Uterus (tissue), 4 donors: ENCODE data around the gene IFIT1B. TPM values are rescaled to one million over a fixed set of nuclear protein-coding genes. Genes with fewer than 3 reads are reported as not detected.

Experiments used
- DNase-seq, 2 donors: peaks; one replicate each; pipeline ENCODE4 v3.0.0-alpha.2; 2019 to 2020
- H3K27ac ChIP-seq, 2 donors: fragments of 200-600 bp; sonication (generic); 1 replicate in 1 of 2; 2 replicates in 1 of 2; pipeline ENCODE4 v1.5.1; 2016 to 2018
- H3K27me3 ChIP-seq, 2 donors: fragments of 200-600 bp; sonication (generic); one replicate each; pipeline ENCODE4 v1.5.1; 2018 to 2019; ENCODE audit warnings: control low read depth in 1 of 2
- H3K36me3 ChIP-seq, 2 donors: fragments of 200-600 bp; sonication (generic); one replicate each; pipeline ENCODE4 v1.5.1; 2019; ENCODE audit warnings: control low read depth in 1 of 2
- H3K4me1 ChIP-seq, 2 donors: fragments of 200-600 bp; sonication (generic); one replicate each; pipeline ENCODE4 v1.5.1; 2018 to 2019; ENCODE audit warnings: control low read depth in 1 of 2
- H3K4me3 ChIP-seq, 2 donors: fragments of 200-600 bp; sonication (generic); 1 replicate in 1 of 2; 2 replicates in 1 of 2; pipeline ENCODE4 v1.5.1; 2018 to 2019; ENCODE audit warnings: mild to moderate bottlenecking in 1 of 2
- H3K9me3 ChIP-seq, 2 donors: fragments of 200-600 bp; sonication (generic); one replicate each; pipeline ENCODE4 v1.5.1; 2019; ENCODE audit warnings: control low read depth in 1 of 2
- POLR2A ChIP-seq, 2 donors: fragments of 450-650 bp; IDR thresholded peaks; one replicate each; pipeline ENCODE4 v1.6.1; 2016; ENCODE audit warnings: antibody characterized with exemption in 2 of 2, mild to moderate bottlenecking in 1 of 2, moderate library complexity in 1 of 2
- intact Hi-C: fragments of 100-400 bp; cut with DNase I; formaldehyde crosslinking; loops from one replicate; pipeline ENCODE4 v1.15.1; 2023; ENCODE audit warnings: low total_unique reads
- total RNA-seq, 4 donors: library from RNA; depleted of rRNA in 3 of 4; stranded (reverse); fragments of >200 nt in 3 of 4; gene quantifications; one replicate each; pipeline versions ENCODE4 v1.1.0 to v1.2.4, GENCODE V29; 2014 to 2023
- TF ChIP-seq, protein P1 (sequence below), 4 experiments: fragments of 200-600 bp in 2 of 4; fragments of 450-650 bp in 2 of 4; sonication (generic) in 2 of 4; IDR thresholded peaks; one replicate each; pipeline ENCODE4 v1.5.1; 2016 to 2019; ENCODE audit warnings: antibody characterized with exemption in 4 of 4, mild to moderate bottlenecking in 2 of 4, moderate library complexity in 1 of 4
- donor health status: DM: yes; HTN: yes; CAD: no.

Gene IFIT1B
- total RNA-seq, 4 donors from 2014 or later, result 1.1 TPM; not detected in 3

DNA sequence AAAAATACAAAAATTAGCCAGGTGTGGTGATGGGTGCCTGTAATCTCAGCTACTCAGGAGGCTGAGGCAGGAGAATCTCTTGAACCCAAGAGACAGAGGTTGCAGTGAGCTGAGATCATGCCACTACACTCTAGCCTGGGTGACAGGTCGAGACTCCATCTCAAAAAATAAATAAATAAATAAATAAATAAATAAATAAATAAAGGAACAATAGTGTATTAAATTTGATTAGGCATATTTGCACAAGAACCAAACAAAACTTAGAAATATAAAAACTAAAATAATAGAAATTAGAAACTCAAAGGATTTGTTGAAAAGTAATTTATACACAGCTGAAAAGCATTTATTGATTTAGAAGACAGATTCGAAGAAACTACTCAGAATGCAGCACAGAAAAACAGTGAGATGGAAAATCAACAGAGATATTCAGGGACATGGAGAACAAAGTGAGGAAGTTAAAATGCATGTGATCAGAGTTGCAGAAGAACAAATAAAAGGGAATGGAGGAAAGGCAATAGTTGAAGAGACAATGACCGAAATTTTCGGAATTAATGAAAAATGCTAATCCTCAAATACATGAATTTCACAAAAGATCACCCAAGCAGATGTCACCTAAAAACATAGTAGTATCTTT lies 32.4 kb upstream of the IFIT1B start:
- H3K4me1 ChIP-seq, result peaks cover 0 to 8% of the 10 kb centered on the region in 2 donors
- H3K36me3 ChIP-seq, result no peaks in the 10 kb centered on the region
- TF ChIP-seq, protein P1, sequence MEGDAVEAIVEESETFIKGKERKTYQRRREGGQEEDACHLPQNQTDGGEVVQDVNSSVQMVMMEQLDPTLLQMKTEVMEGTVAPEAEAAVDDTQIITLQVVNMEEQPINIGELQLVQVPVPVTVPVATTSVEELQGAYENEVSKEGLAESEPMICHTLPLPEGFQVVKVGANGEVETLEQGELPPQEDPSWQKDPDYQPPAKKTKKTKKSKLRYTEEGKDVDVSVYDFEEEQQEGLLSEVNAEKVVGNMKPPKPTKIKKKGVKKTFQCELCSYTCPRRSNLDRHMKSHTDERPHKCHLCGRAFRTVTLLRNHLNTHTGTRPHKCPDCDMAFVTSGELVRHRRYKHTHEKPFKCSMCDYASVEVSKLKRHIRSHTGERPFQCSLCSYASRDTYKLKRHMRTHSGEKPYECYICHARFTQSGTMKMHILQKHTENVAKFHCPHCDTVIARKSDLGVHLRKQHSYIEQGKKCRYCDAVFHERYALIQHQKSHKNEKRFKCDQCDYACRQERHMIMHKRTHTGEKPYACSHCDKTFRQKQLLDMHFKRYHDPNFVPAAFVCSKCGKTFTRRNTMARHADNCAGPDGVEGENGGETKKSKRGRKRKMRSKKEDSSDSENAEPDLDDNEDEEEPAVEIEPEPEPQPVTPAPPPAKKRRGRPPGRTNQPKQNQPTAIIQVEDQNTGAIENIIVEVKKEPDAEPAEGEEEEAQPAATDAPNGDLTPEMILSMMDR (IDR thresholded peaks at IDR 0.05), result no peak
- TF ChIP-seq POLR2A (IDR thresholded peaks at IDR 0.05), result no peak
- H3K9me3 ChIP-seq, result no peaks in the 10 kb centered on the region
- DNase-seq, result no peak
- H3K27ac ChIP-seq, result no peak overlapping the region
- H3K4me3 ChIP-seq, result no peak overlapping the region
- no peaks in the 10 kb centered on the region for H3K27me3 ChIP-seq
- intact Hi-C loops, result no loop called here

DNA sequence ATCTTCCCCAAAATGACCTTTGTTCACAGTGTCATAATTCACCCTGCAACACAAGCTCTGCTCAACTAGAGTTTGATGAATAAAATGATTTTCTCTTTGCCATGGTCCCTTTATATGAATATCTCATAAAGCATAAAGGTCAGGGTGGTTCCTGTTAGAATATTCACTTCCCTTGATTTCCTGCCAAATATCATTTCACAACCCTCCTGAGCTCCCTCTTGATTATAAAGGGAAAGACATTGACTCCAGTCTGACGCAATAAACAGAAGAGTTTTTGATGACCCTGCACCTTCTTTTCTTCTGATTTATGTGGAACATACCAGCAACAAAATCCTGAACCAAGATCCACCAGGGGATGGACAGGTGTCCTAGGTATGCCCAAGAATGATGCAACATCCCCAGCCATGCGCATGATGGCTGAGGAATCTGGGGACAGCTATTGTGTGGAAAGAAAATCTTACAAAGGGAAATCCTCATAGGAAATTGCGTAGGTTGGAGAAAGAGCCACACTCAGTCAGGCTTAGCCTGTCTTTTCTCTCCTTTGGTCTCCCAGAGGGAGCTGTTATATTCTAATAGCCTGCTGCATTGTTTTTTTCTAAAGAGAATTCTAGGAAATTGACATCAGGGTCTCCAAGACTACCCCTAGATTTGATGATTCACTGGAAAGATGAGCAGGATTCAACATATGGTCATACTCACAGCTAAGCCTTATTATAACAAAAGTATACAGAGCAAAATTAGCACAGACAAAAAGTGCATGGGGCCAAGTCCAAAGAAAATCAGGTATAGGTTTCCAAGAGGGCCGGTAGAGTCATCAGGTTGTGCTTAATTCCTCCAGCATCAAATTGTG lies 31.2 kb upstream of the IFIT1B start:
- H3K9me3 ChIP-seq, result no peaks in the 10 kb centered on the region
- intact Hi-C loops, result no loop called here
- H3K4me1 ChIP-seq, result peaks cover 0 to 13% of the 10 kb centered on the region in 2 donors
- no peak overlapping the region for H3K4me3 ChIP-seq
- DNase-seq, result no peak
- peak overlapping the region in 1 of 2 donors; percentile 66 for H3K27ac ChIP-seq
- H3K36me3 ChIP-seq, result no peaks in the 10 kb centered on the region
- no peaks in the 10 kb centered on the region for H3K27me3 ChIP-seq
- TF ChIP-seq, protein P1 (IDR thresholded peaks at IDR 0.05), result no peak
- peak in 1 of 2 donors; percentile 16 for TF ChIP-seq POLR2A (IDR thresholded peaks at IDR 0.05)

- H3K27me3 ChIP-seq, result no peaks in the 10 kb centered on the region
- H3K4me1 ChIP-seq, result peaks cover 0 to 21% of the 10 kb centered on the region in 2 donors
- no peak for DNase-seq
- TF ChIP-seq POLR2A (IDR thresholded peaks at IDR 0.05), result no peak
- TF ChIP-seq, protein P1 (IDR thresholded peaks at IDR 0.05), result no peak
- peak overlapping the region; percentile 47 to 66 for H3K27ac ChIP-seq
- intact Hi-C loops, result no loop called here
- H3K4me3 ChIP-seq, result no peak overlapping the region
- H3K9me3 ChIP-seq, result no peaks in the 10 kb centered on the region
- H3K36me3 ChIP-seq, result no peaks in the 10 kb centered on the region
These were observed 30.0 kb upstream of the IFIT1B start for GRCh38 chr10:89347701-89348457.

DNA sequence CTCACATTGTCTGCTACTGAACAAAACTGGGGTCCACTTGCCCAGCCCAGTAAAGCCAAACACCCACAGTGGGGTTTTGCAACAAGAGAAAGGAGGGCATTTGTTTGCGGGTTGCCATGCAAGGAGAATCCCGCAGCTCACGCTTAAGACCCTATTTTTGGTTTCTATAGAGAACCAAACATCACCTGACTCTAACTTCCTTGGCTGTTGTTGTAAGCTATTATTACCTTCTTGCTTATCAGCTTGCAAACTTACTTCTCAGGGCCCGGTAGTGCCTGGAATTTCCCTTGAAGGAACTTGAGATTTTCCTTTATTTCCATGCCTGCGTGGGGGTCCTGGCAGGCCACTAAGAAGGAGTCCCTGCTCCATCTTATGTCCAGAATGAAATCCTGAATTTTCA lies 29.4 kb upstream of the IFIT1B start:
- no peaks in the 10 kb centered on the region for H3K27me3 ChIP-seq
- H3K9me3 ChIP-seq, result no peaks in the 10 kb centered on the region
- no peak overlapping the region for H3K4me3 ChIP-seq
- H3K4me1 ChIP-seq, result peaks cover 0 to 21% of the 10 kb centered on the region in 2 donors
- DNase-seq, result no peak
- intact Hi-C loops, result no loop called here
- H3K27ac ChIP-seq, result peak overlapping the region in 1 of 2 donors; percentile 66
- H3K36me3 ChIP-seq, result no peaks in the 10 kb centered on the region
- TF ChIP-seq POLR2A (IDR thresholded peaks at IDR 0.05), result no peak
- TF ChIP-seq, protein P1 (IDR thresholded peaks at IDR 0.05), result no peak
